ENCODE data around the gene DCTPP1.
"Not testable (repeated sequence)": the region's sequence is repeated elsewhere in the genome, so short reads cannot be mapped to it uniquely, and the experiment has no call there.

The DCTPP1 gene

DNA sequence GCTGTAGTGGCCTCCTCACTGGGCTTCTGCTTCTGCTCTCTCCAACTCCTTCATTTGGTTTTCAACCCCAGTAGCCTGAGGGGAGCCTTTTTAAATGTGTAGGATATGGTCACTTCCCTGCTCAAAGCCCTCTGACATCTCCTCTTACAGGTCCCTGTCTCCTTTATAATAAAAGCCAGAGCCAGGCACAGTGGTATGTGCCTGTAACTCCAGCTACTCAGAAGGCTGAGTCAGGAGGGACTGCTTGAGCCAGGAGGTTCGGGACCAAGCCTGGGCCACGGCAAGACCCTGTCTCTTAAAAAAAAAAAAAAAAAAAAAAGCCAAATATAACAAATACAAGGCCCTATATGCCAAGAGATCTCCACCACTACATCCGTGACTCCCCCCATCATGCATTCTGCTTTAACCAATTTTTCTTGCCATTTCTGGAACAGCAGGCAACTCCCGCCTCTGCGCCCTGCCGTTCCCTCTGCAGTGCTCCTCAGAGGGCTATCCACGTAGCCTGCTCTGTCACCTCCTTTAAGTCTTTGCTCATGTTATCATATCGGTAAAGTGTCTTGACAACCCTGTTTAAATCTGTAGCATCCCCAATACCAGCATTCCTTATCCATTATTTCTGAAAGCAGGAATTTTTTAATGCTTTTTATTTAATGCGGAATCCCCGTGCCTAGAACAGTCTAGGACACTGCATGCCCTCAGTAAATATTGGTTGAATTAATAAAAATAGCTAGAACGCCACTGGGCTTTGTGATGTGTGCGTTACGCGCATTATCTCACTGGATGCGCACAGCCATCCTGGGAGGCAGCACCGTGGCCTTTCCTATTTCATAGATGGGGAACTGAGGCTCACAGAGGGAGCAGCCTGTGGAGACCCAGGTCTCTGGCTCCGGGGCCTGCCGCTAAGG, 13.0 kb downstream of the DCTPP1 start:
- H3K27ac ChIP-seq, result peak overlapping the region; percentile 61

DNA sequence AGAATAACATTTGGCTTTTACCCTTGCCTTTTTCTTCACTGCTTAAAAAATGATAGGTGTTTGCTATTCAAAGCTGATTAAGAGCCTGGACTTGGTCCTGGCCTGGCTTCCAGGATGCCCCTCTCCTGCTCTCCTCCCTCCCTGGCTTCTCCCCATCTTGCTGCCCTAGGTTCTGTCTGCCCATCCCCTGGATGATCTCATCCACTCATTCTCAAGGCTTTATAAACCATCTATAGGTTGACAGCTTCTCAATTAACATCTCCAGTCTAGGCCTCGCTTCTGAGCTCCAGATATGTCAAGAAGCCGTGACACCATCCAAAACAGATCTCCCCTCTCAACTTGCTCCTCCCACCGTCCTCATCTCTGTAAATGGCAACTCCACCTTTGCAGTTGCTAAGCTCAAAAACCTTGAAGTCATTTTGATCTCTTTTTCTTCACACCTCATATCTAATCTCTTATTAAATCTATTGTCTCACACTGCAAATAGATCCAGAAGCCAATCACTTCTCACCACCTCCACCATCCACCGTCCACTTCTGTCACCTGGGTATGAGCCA, 13.7 kb downstream of the DCTPP1 start:
- DNase-seq (ENCODE audit: low read depth, low spot score), result no peak
- no peak overlapping the region for H3K27ac ChIP-seq

More for the DNA sequence above, 13.0 kb downstream of the DCTPP1 start:
- DNase-seq (ENCODE audit: low read depth, low spot score), result no peak

DNA sequence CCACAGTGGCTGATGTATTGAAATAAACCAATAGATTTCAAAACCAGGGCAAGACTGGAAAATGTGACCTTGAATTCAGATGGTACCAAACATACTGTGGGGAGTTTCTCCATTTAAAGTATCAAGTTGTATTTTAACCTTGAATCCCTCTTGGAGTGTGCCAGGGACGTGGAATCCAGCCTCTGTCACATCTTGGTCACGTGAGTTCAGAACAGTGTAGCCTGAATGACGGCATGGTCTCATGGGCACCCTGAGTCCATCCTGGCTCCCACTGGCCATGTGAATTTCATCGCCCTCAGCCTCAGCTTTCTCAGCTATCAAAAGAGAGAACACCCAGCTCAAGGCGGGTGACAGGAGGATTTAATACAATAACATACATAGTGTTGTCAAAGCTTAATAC, 15.7 kb downstream of the DCTPP1 start:
- peak overlapping the region; percentile 35 for H3K27ac ChIP-seq
- DNase-seq (ENCODE audit: low read depth, low spot score), result no peak

DNA sequence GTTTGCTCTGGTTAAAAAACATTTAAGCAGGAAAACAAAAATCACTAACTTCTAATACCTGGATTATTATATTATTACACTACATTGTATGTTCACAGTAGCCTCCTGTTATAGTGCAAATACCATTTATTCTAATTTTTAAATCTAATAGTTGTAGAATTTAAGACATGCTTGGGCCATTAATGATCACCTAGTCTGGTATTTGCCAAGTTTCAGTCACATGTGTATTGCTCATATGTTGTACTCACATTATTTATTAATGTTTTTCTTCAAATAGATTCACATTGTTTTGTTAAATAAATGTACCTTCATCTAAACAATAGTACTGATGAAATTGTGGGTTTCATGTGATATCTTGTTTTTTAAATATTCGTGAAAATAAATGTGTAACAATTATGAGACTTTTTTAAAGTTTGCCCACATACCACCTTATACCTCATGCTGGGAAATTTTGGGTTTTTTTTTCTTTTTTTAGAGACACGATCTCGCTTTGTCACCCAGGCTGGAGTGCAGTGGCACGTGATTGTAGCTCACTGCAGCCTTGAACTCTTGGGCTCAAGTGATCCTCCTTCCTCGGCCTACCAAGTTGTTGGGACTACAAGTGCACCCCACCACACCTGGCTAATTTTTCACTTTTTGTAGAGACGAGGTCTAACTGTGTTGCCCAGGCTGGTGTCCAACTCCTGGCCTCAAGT, 16.6 kb downstream of the DCTPP1 start:
- peak overlapping the region; percentile 35 for H3K27ac ChIP-seq
- DNase-seq (ENCODE audit: low read depth, low spot score), result no peak

DNA sequence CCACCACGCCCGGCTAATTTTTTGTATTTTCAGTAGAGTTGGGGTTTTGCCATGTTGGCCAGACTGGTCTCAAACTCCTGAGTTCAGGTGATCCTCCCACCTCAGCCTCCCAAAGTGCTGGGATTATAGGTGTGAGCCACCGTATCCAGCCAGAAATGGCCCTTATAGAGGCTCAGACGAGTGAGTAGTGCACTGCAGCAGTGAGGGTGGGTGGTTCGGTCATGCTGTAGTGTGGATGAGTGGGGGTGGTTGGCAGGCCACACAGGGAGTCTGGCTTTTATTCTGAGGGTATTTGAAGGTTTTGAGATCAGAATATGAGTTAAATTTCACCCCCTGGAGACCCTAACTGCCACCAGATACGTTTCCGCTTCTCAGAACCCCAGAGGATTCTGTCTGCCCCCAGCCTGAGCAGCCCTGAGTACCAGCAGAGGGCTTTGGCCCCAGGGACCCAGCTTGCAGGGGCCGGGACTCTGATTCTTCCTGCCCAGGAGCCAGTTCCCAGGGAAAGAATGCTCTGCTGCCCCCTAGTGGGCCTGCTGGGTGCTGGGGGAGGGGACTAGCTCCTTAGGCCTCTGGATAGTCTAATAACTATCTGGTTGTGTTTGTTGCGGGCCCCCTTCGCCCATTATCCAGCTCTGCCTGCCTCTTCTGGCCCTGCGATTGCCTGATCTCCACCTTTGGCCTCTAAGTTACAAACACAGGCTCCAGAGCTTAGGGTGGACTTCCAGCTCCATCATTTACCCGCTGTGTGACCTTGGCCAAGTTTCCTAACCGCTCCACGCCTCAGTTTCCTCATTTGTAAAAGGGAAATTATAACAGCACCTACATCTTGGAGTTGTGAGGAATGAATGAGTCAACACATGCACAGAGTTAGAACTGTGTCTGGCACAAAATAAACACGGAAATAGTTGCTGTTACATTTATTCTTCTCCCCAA, 20.4 kb downstream of the DCTPP1 start:
- no peak for DNase-seq (ENCODE audit: low read depth, low spot score)
- no peak overlapping the region for H3K27ac ChIP-seq

DNA sequence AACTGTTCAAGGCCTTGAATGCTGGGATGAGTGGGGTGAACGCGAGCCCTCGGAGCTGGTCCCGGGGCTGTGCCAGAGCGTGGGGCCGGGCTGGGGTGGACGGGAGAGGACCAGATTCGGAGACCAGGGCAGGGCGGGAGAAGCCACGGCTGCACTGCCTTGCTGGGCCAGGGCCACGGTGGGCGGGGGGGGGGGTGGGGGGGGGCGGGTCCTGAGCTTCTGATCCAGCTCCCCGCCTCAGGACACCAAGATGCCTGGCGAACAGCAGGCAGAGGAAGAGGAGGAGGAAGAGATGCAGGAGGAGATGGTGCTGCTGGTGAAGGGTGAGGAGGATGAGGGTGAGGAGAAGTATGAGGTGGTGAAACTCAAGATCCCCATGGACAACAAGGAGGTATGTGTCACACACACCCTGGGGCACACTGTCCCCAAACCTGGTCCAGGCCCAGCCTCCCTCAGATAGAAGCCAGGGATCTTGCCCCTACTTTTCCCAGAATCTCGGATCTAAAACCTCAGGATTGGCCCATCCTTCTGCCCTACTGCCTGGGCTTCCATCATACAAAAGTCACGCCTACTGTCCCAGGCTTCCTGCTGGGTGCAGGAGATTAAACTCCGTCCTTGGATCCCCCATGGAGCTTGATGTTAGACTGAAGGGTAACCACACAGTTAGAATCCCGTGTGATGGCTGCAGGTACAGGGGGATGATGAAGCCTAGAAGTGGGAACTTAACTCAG, 21.9 kb downstream of the DCTPP1 start:
- H3K27ac ChIP-seq, result peak overlapping the region; percentile 20
- DNase-seq (ENCODE audit: low read depth, low spot score), result no peak

DNA sequence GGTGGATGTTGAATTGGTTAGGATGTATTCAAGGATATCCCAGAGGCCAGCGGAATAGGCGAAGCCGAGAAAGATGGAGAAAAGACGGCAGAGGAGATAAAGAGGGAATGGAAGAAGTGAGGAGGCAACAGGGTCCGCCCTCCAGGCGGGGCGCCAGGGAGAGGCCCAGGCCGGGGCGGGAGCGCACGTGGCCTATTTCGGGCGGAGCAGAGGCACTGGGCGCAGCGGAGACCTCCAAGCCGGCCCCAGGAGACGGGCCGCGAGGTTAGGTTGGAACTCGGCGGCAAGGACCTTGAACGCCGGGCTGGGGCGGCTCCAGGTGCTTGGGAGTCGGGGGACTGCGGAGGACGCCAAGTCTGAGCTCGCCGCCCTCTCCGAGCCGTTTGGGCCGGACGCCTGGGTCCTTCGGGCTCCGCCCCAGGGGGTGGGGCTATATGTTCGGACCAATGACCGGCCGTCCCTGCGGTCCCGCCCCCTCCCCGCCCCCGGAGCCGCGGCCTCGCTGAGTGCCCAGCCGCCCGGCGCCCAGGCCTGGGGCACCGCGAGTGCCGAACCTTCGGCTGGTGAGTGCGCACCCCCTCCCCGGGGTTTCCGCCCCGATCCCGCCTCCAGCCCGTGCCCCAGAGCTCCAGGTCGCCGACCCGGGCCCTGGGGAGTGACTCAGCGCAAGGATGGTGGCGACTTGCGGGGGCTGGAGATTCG, 22.6 kb downstream of the DCTPP1 start, which contains the start of gene ZNF771:
TSS of gene ZNF771 (plus strand) at position 505 of the 702 bp plus-strand sequence. CDS start 448 bp downstream, outside the sequence.
- H3K27ac ChIP-seq, result peak within 1 kb of the TSS; percentile 20
- no peak for DNase-seq (ENCODE audit: low read depth, low spot score)

DNA sequence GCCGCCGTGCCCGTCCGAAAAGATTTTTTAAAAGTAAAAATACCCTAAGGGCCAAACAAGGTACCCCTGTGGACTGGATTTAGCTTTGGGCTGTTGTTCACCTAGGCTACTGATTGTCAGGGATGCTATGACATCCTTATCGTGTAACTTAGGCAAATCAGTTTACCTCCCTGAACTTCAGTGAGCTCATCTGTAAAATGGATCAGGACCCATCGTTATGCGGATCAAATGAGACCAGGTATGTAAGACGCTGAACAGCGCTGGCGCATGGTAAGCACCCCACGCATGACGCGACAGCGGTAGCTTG, 23.1 kb downstream of the DCTPP1 start:
- H3K27ac ChIP-seq, result no peak overlapping the region
- DNase-seq (ENCODE audit: low read depth, low spot score), result no peak

DNA sequence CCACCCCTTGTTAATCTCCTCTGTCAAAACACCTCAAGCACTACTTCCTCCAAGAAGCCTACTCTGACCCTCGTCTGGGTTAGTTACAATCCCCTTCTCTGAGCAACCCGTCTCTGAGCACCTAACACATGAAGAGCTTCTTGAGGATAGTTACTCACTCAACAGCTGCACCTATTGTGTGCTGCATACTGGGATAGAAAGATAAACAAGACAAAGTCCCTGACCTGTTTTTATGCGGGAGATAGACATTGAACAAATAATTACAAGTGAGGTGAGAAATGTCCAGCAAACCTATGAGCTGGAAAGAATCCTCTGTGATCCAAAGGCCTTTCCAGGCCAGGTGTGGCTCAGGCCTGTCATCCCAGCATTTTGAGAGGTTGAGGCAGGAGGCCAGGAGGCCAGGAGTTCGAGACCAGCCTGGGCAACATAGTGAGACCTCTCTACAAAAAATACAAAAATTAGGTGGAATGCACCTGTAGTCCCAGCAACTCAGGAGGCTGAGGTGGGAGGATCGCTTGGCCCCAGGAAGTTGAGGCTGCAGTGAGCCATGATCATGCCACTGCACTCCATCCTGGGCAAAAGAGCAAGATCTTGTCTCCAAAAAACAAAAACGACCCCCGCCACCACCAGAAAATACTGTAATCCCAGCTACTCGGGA, 27.9 kb downstream of the DCTPP1 start:
- DNase-seq (ENCODE audit: low read depth, low spot score), result no peak
- no peak overlapping the region for H3K27ac ChIP-seq

DNA sequence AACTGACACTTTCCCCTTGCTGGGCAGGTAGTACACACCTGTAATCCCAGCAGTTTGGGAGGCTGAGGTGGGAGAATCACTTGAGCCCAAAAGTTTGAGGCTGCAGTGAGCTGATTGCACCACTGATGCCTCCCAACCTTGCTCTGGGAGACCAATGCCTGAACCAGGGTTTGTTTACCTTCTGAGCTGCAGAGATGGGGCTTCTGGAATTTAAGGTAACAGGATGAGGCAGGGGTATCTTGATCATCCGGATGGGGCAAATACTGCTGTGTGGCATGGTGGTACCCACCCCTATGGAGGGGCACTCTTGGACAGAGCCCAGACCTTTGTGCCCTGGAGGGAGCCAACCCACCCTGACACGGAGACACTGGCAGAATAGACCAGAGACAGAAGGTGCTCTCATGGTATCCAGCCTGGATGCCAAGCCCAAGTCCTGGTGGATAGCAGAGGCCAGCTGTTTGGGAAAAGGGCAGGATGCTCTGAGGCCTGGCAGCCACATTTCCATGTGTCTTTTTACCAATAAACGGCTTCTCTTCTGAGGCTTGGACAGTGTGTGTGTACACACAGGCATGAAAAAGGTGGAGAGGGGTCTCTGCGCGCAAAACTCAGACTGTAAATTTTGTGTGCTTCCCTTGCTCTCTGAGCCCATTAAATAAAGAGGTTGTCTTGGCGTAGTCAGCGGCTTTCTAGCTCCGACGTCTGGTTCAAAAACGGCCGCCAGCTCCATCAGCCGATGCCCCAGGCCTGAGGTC, 30.2 kb downstream of the DCTPP1 start:
- peak overlapping the region; percentile 45 for H3K27ac ChIP-seq
- no peak for DNase-seq (ENCODE audit: low read depth, low spot score)

DNA sequence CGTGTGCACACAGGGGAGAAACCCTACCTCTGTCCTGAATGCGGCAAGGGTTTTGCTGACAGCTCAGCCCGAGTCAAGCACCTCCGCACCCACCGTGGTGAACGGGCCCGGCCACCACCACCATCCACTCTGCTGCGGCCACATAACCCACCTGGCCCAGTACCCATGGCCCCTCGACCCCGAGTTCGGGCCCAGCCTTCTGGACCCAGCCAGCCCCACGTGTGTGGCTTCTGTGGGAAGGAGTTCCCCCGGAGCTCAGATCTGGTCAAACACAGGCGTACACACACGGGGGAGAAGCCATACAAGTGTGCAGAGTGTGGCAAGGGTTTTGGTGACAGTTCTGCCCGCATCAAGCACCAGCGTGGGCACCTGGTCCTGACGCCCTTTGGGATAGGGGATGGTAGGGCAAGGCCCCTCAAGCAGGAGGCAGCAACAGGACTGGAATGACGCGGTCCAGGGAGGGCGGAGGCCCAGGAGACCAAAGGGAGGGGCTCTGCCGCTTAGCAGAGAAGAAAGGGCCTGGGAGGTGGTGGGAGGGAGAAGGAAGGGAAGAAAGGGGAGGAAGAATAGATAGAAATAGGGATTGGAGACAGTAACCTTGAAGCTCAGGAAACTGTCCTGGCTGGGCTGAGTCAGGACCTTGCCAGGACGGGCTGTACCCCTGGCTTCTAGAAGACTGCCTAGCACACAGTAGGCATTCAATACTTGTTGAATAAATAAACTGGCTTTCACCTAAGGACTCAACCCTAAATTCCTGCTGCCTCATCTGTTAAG, 31.0 kb downstream of the DCTPP1 start:
- no peak for DNase-seq (ENCODE audit: low read depth, low spot score)
- no peak overlapping the region for H3K27ac ChIP-seq

DNA sequence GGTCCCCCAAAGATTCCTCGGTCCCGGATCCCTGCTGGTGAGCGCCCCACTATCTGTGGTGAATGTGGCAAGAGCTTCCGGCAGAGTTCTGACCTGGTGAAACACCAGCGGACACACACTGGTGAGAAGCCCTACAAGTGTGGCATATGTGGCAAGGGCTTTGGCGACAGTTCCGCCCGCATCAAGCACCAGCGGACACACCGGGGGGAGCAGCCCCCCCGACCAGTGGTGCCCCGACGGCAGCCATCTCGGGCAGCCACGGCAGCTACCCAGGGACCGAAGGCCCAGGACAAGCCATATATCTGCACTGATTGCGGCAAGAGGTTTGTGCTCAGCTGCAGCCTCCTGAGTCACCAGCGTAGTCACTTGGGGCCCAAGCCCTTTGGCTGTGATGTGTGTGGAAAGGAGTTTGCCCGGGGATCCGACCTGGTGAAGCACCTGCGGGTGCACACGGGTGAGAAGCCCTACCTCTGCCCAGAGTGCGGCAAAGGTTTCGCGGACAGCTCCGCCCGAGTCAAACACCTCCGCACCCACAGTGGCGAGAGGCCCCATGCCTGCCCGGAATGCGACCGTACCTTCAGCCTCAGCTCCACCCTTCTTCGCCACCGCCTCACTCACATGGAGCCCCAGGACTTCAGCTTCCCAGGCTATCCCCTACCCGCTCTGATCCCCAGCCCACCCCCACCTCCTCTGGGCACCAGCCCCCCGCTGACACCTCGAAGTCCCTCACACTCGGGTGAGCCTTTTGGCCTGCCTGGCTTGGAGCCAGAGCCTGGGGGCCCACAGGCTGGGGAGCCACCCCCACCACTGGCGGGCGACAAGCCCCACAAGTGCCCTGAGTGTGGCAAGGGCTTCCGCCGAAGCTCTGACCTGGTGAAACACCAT, 31.8 kb downstream of the DCTPP1 start:
- H3K27ac ChIP-seq, result no peak overlapping the region
- no peak for DNase-seq (ENCODE audit: low read depth, low spot score)

DNA sequence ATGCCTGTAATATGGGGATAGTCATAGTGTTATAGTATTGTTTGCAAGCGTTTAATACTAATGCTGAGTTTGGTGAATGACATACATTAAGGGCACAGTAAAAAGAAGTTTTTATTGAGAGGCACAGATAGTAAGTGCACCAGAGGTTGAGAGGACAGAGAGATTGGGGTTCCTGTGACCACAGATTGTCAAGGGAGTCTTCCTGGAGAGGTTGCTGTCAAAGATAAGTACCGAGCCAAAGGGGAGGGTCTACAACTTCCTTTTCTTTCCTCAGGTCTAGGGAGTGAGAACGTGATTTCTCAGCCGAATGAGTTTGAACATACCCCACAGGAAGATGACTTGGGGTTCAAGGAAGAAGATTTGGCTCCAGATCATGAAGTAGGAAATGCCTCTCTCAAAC, 32.8 kb downstream of the DCTPP1 start:
- H3K27ac ChIP-seq, result no peak overlapping the region
- DNase-seq (ENCODE audit: low read depth, low spot score), result no peak

DNA sequence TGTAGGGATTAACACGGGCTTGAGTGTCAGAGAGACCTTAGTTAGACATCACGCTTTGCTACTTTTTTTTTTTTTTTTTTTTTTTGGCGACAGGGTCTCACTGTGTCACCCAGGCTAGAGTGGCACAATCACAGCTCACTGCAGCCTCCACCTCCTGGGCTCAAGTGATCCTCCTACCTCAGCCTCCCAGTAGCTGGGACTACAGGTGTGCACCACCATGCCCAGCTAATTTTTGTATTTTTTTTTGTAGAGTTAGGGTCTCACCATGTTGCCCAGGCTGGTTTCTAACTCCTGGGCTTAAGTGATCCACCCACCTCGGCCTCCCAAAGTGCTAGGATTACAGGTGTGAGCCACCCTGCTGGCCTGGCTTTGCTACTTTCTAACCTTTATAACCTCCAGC, 33.2 kb downstream of the DCTPP1 start:
- peak overlapping the region; percentile 66 for H3K27ac ChIP-seq
- not testable (repeated sequence) for DNase-seq (ENCODE audit: low read depth, low spot score)

DNA sequence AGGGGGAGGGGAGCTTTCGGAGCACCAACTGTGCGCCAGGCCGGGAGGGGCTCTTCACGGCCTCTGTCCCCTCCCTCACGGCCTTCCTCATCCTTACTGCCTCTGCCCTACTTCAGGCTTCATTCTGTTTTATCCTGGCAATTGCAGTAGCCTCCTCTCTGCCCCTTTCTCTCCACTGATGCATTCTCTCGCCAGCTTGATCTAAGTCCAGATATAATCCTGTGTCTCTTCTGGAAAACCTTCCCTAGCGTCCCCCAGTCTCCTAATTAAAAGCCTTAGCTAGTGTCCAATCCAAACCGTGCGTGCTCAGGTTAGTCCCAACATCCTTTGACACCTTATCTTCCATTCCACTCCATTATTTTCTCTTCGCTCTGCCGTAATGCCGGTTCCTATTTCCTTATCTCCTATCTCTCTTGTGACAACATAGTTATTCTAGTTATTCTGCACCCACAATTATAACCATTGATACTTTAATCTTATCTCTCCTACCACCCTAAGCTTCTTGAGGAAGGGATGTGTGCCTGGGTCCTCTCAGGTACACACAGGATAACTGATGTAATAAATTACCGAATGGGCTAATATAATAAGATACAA, 33.7 kb downstream of the DCTPP1 start:
- peak overlapping the region; percentile 66 for H3K27ac ChIP-seq
- no peak for DNase-seq (ENCODE audit: low read depth, low spot score)
